ENCODE results near the gene BRD3OS. TPM values are rescaled to one million over a fixed set of nuclear protein-coding genes. Genes with fewer than 3 reads are reported as not detected.
A peak's percentile ranks its signal among the peaks of the same experiment; 100 is the strongest.

The BRD3OS gene
- total and polyA plus RNA-seq, 2 of the 13 experiments (the other 11 are each of a cell fraction or from before 2014, with no cell fraction given): 4.9 to 5.7 TPM

DNA sequence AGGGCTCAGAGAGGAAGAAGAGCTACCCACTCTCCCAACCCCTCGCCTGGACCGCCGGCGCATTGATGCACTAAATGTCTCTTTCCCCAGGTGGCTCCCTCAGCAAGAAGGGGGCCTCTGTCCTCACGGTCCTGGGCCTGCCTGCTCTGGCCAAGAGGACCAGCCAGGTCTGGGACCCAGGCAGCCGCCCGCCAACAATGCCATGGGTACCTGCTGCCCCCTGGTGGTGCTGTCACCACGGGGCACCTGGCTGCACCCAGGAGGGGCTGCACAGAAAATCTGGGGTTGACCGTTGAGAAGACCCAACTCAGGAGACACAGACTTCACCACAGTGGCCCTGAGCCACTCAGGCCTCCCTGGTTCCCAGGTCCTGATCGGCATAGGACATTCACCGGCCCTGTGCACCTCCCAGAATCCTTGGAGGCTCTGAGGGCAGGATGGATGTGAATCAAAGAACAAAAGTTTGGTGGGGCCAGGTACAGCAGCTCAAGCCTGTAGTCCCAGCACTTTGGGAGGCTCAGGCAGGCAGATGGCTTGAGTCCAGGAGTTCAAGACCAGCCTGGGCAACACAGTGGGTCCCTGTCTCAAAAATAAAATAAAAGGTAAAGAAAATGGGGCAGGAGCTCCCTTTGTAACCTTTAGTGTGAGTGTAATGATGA lies 30.8 kb upstream of the BRD3OS start (continued):
- TF ChIP-seq, protein P1, sequence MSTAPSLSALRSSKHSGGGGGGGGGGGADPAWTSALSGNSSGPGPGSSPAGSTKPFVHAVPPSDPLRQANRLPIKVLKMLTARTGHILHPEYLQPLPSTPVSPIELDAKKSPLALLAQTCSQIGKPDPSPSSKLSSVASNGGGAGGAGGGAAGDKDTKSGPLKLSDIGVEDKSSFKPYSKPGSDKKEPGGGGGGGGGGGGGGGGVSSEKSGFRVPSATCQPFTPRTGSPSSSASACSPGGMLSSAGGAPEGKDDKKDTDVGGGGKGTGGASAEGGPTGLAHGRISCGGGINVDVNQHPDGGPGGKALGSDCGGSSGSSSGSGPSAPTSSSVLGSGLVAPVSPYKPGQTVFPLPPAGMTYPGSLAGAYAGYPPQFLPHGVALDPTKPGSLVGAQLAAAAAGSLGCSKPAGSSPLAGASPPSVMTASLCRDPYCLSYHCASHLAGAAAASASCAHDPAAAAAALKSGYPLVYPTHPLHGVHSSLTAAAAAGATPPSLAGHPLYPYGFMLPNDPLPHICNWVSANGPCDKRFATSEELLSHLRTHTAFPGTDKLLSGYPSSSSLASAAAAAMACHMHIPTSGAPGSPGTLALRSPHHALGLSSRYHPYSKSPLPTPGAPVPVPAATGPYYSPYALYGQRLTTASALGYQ (CRISPR knock-in tag; IDR thresholded peaks at IDR 0.05): no peak
- TF ChIP-seq IRF2 (CRISPR knock-in tag; IDR thresholded peaks at IDR 0.05) (0 out of 2 replicates have a peak, but pooled peaks have one; percentile 43), EEA1 (CRISPR knock-in tag; IDR thresholded peaks at IDR 0.05; ENCODE audit: borderline replicate concordance) (no peak), MTA1 (CRISPR knock-in tag; IDR thresholded peaks at IDR 0.05; ENCODE audit: borderline replicate concordance) (no peak), ZBTB21 (CRISPR knock-in tag; IDR thresholded peaks at IDR 0.05) (no peak), ZFP82 (CRISPR knock-in tag; IDR thresholded peaks at IDR 0.05; ENCODE audit: borderline replicate concordance) (no peak), NFATC3 (CRISPR knock-in tag; IDR thresholded peaks at IDR 0.05) (no peak), SP2 (CRISPR knock-in tag; IDR thresholded peaks at IDR 0.05) (no peak), ZSCAN31 (CRISPR knock-in tag; IDR thresholded peaks at IDR 0.05; ENCODE audit: low read depth) (no peak), RCOR2 (CRISPR knock-in tag; IDR thresholded peaks at IDR 0.05) (no peak), ZNF780A (CRISPR knock-in tag; IDR thresholded peaks at IDR 0.05) (no peak), SMYD3 (CRISPR knock-in tag; IDR thresholded peaks at IDR 0.05) (no peak), ZIK1 (CRISPR knock-in tag; IDR thresholded peaks at IDR 0.05; ENCODE audit: borderline replicate concordance, low read depth) (no peak), MAFF (IDR thresholded peaks at IDR 0.05; ENCODE audit: low read depth, low read length) (no peak)
- TF ChIP-seq, protein P2, sequence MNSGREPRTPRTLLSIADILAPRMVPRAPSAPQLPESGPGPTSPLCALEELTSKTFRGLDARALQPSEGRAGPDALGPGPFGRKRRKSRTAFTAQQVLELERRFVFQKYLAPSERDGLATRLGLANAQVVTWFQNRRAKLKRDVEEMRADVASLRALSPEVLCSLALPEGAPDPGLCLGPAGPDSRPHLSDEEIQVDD (CRISPR knock-in tag; IDR thresholded peaks at IDR 0.05; ENCODE audit: borderline replicate concordance): no peak
- TF ChIP-seq, protein P3, sequence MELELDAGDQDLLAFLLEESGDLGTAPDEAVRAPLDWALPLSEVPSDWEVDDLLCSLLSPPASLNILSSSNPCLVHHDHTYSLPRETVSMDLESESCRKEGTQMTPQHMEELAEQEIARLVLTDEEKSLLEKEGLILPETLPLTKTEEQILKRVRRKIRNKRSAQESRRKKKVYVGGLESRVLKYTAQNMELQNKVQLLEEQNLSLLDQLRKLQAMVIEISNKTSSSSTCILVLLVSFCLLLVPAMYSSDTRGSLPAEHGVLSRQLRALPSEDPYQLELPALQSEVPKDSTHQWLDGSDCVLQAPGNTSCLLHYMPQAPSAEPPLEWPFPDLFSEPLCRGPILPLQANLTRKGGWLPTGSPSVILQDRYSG (CRISPR knock-in tag; IDR thresholded peaks at IDR 0.05): no peak
- TF ChIP-seq, protein P4, sequence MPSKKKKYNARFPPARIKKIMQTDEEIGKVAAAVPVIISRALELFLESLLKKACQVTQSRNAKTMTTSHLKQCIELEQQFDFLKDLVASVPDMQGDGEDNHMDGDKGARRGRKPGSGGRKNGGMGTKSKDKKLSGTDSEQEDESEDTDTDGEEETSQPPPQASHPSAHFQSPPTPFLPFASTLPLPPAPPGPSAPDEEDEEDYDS (CRISPR knock-in tag; IDR thresholded peaks at IDR 0.05): no peak
- TF ChIP-seq, protein P5, sequence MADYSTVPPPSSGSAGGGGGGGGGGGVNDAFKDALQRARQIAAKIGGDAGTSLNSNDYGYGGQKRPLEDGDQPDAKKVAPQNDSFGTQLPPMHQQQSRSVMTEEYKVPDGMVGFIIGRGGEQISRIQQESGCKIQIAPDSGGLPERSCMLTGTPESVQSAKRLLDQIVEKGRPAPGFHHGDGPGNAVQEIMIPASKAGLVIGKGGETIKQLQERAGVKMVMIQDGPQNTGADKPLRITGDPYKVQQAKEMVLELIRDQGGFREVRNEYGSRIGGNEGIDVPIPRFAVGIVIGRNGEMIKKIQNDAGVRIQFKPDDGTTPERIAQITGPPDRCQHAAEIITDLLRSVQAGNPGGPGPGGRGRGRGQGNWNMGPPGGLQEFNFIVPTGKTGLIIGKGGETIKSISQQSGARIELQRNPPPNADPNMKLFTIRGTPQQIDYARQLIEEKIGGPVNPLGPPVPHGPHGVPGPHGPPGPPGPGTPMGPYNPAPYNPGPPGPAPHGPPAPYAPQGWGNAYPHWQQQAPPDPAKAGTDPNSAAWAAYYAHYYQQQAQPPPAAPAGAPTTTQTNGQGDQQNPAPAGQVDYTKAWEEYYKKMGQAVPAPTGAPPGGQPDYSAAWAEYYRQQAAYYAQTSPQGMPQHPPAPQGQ (CRISPR knock-in tag; IDR thresholded peaks at IDR 0.05; ENCODE audit: borderline replicate concordance): no peak
- TF ChIP-seq, protein P6, sequence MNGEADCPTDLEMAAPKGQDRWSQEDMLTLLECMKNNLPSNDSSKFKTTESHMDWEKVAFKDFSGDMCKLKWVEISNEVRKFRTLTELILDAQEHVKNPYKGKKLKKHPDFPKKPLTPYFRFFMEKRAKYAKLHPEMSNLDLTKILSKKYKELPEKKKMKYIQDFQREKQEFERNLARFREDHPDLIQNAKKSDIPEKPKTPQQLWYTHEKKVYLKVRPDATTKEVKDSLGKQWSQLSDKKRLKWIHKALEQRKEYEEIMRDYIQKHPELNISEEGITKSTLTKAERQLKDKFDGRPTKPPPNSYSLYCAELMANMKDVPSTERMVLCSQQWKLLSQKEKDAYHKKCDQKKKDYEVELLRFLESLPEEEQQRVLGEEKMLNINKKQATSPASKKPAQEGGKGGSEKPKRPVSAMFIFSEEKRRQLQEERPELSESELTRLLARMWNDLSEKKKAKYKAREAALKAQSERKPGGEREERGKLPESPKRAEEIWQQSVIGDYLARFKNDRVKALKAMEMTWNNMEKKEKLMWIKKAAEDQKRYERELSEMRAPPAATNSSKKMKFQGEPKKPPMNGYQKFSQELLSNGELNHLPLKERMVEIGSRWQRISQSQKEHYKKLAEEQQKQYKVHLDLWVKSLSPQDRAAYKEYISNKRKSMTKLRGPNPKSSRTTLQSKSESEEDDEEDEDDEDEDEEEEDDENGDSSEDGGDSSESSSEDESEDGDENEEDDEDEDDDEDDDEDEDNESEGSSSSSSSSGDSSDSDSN (CRISPR knock-in tag; IDR thresholded peaks at IDR 0.05): no peak
- TF ChIP-seq, protein P7, sequence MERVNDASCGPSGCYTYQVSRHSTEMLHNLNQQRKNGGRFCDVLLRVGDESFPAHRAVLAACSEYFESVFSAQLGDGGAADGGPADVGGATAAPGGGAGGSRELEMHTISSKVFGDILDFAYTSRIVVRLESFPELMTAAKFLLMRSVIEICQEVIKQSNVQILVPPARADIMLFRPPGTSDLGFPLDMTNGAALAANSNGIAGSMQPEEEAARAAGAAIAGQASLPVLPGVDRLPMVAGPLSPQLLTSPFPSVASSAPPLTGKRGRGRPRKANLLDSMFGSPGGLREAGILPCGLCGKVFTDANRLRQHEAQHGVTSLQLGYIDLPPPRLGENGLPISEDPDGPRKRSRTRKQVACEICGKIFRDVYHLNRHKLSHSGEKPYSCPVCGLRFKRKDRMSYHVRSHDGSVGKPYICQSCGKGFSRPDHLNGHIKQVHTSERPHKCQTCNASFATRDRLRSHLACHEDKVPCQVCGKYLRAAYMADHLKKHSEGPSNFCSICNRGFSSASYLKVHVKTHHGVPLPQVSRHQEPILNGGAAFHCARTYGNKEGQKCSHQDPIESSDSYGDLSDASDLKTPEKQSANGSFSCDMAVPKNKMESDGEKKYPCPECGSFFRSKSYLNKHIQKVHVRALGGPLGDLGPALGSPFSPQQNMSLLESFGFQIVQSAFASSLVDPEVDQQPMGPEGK (CRISPR knock-in tag; IDR thresholded peaks at IDR 0.05): peak; percentile 68
